ENCODE data around the gene CLINT1.
A peak's percentile ranks its signal among the peaks of the same experiment; 100 is the strongest.
"Not testable (repeated sequence)": the region's sequence is repeated elsewhere in the genome, so short reads cannot be mapped to it uniquely, and the experiment has no call there.

CLINT1 gene

GRCh38 chr5:157858527-157859226, at the start of gene CLINT1:
TSS of gene CLINT1 (minus strand) at chr5:157859145. CDS start at chr5:157858970, 175 bp downstream.
- DNase-seq (ENCODE audit: low read depth in 2 of 3, low spot score in 1 of 3), result peak; percentile 84 to 86 (median 84)

GRCh38 chr5:157908459-157908858, 49.5 kb upstream of the CLINT1 start:
- no peak for DNase-seq (ENCODE audit: low read depth in 2 of 3, low spot score in 1 of 3)

- no peak for DNase-seq (ENCODE audit: low read depth in 2 of 3, low spot score in 1 of 3)
Measured at GRCh38 chr5:157907479-157907878, 48.5 kb upstream of the CLINT1 start.

- DNase-seq (ENCODE audit: low read depth in 2 of 3, low spot score in 1 of 3), result no peak
Measured at GRCh38 chr5:157903117-157903450, 44.1 kb upstream of the CLINT1 start.

- no peak for DNase-seq (ENCODE audit: low read depth in 2 of 3, low spot score in 1 of 3)
Measured at GRCh38 chr5:157902449-157903116, 43.6 kb upstream of the CLINT1 start.

- DNase-seq (ENCODE audit: low read depth in 2 of 3, low spot score in 1 of 3), result no peak
Measured at GRCh38 chr5:157900644-157901043, 41.7 kb upstream of the CLINT1 start.

- no peak for DNase-seq (ENCODE audit: low read depth in 2 of 3, low spot score in 1 of 3)
Measured at GRCh38 chr5:157893611-157894010, 34.7 kb upstream of the CLINT1 start.

GRCh38 chr5:157892974-157893373, 34.0 kb upstream of the CLINT1 start:
- no peak for DNase-seq (ENCODE audit: low read depth in 2 of 3, low spot score in 1 of 3)

- no peak for DNase-seq (ENCODE audit: low read depth in 2 of 3, low spot score in 1 of 3)
Measured at GRCh38 chr5:157890836-157891597, 32.1 kb upstream of the CLINT1 start.

- DNase-seq (ENCODE audit: low read depth in 2 of 3, low spot score in 1 of 3), result no peak
Measured at GRCh38 chr5:157888814-157889532, 30.0 kb upstream of the CLINT1 start.

- DNase-seq (ENCODE audit: low read depth in 2 of 3, low spot score in 1 of 3), result no peak
Measured at GRCh38 chr5:157886796-157887380, 27.9 kb upstream of the CLINT1 start.

GRCh38 chr5:157885051-157885450, 26.1 kb upstream of the CLINT1 start:
- not testable (repeated sequence) for DNase-seq (ENCODE audit: low read depth in 2 of 3, low spot score in 1 of 3)

GRCh38 chr5:157881498-157881897, 22.6 kb upstream of the CLINT1 start:
- DNase-seq (ENCODE audit: low read depth in 2 of 3, low spot score in 1 of 3), result not testable (repeated sequence)

- no peak for DNase-seq (ENCODE audit: low read depth in 2 of 3, low spot score in 1 of 3)
Measured at GRCh38 chr5:157877821-157878220, 18.9 kb upstream of the CLINT1 start.

- no peak for DNase-seq (ENCODE audit: low read depth in 2 of 3, low spot score in 1 of 3)
Measured at GRCh38 chr5:157874861-157875260, 15.9 kb upstream of the CLINT1 start.

GRCh38 chr5:157870837-157871834, 12.2 kb upstream of the CLINT1 start:
- no peak for DNase-seq (ENCODE audit: low read depth in 2 of 3, low spot score in 1 of 3)

GRCh38 chr5:157867751-157868387, 8.9 kb upstream of the CLINT1 start:
- DNase-seq (ENCODE audit: low read depth in 2 of 3, low spot score in 1 of 3), result no peak

- no peak for DNase-seq (ENCODE audit: low read depth in 2 of 3, low spot score in 1 of 3)
Measured at GRCh38 chr5:157866536-157866935, 7.6 kb upstream of the CLINT1 start.

GRCh38 chr5:157865781-157866180, 6.8 kb upstream of the CLINT1 start:
- no peak for DNase-seq (ENCODE audit: low read depth in 2 of 3, low spot score in 1 of 3)

Measured in stimulated activated CD4-positive, alpha-beta T cell treated with anti-CD3 and anti-CD28 coated beads, Interleukin-12 subunit alpha, Interleukin-12 subunit beta, amount 100 ng/mL, for 48 hours (primary cell).